ENCODE measurements around the gene SEMA3F.

The SEMA3F gene

GRCh38 chr3:50233176-50233575 lies 78.1 kb downstream of the SEMA3F start:
- DNase-seq (ENCODE audit: low read depth in 2 of 2) = no peak

DNA sequence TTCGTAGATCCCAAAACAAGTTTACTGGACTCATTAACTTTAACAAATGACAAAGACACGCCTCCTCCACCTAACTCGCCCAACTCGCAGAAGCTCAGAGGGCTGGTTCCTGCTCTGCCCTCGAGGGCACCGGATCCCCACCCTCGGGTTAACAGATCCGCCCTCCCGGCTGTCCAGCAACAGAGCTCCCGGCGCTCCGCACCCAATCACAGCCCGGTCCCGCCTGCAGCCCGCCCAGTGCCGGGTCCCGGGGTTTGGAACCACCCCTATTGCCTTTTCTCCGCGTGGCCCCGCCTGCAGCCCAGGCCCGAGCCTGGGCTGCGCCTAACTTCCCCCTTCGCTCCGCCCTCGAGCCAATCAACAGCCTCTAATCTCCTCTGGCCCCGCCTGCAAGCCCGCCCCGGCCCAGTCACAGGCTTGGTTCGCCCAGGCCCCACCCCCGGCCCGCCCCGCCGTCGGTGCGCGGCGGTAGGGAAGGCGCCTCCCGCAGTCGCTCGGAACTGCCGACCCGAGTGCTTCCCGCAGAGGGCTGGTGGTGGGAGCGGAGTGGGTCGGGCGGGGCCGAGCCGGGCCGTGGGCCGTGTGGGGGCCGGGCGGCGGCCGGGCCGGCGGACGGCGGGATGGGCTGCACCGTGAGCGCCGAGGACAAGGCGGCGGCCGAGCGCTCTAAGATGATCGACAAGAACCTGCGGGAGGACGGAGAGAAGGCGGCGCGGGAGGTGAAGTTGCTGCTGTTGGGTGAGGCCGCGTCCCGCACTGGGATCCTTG lies 80.8 kb downstream of the SEMA3F start, which contains the start of gene GNAI2:
Gene GNAI2 (plus strand): TSS at position 489 of the 768 bp plus-strand sequence. CDS start 132 bp downstream, at position 621.
- peak; percentile 97 to 99 for DNase-seq (ENCODE audit: low read depth in 2 of 2)

GRCh38 chr3:50236484-50237132 lies 81.5 kb downstream of the SEMA3F start:
- no peak for DNase-seq (ENCODE audit: low read depth in 2 of 2)

DNA sequence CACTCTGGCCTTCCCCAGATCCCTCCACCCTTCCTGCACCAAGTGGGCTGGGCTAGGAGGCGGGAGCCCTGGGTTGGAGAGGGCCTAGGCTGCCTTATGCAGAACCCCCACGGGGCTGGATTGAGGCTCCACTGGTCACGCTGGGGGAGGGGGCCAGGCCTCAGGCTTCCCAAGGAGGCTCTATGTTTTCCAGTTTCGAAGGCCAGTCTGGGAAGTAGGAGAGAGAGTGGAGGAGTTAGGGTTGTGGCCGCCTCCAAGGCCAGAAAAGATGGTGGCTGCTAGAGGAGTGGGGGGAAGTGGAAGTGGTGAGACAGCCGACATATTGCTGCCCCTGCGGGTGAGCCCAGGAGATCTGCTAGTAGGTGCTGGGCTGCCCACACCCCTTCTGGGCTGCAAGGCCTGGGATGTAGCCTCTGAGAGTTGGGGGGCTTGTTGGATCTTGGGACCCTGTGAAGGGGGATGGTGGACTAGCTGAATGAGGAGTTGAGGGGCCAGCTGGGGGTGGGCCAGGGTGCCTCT lies 82.1 kb downstream of the SEMA3F start:
- DNase-seq (ENCODE audit: low read depth in 2 of 2) = no peak

DNA sequence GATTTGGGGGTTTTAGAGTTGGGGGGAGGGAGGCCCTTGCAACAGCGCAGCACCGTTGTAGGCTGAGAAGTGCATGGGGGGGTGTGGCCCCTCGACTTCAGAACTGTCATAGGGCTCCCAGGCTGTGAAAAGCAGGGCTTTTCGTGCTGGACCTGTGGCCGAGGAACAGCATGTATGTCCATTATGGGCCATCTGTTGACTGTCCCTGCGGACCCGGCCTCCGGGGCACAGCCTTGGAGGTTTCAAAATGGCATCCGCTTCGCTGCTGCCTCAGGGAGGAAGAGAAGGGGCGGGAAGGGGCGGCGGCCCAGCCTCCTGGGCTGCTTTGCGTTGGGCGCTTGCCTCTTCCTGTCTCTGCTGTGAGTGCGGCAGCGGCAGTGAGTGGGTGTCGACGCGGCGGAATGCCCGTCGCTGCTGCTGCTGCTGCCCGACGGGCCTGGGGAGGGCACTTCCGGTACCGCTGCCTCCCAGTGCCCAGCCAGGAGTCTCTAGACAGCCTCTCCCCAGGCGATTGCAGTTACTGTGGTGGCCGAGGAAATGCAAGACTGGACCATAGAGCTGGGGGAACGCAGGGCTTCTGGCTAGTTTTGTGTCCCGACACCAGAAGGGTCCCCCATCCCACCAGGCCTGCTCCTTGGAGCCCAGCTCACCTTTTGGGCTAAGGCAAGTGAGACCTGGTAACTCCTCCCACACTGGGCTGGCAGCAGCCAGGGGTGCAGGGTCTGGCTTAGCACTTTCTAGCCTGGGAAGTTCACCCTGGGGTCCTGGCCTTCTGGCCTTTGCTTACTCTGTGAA lies 82.8 kb downstream of the SEMA3F start:
- peak; percentile 78 to 86 for DNase-seq (ENCODE audit: low read depth in 2 of 2)

- no peak for DNase-seq (ENCODE audit: low read depth in 2 of 2)
Measured at GRCh38 chr3:50238549-50239026, 83.5 kb downstream of the SEMA3F start.

All from stimulated activated CD8-positive, alpha-beta memory T cell treated with anti-CD3 and anti-CD28 coated beads, Interleukin-7, amount 100 ng/mL, for 4 hours (primary cell).